IMR-90 (cell line): ENCODE data around the gene OSCP1. TPM values are rescaled to one million over a fixed set of nuclear protein-coding genes. Genes with fewer than 3 reads are reported as not detected.
"Not testable (repeated sequence)": the region's sequence is repeated elsewhere in the genome, so short reads cannot be mapped to it uniquely, and the experiment has no call there.

Experiments used
- ATAC-seq: fragments of 200-7000 bp; cut with Tn5 transposase; 2 replicates; pipeline ENCODE4 v1.9.1; 2020; ENCODE audit warnings: low read depth, mild to moderate bottlenecking, moderate library complexity
- BruUV-seq: library from RNA; stranded (reverse); fragments of 400-500 nt; replicated peaks from 2 replicates; lab custom pipeline; 2021; lab: Mats Ljungman, UMichigan
- CTCF ChIA-PET: fragments of 300-600 bp; formaldehyde crosslinking; extraction: SDS; loops from one replicate; lab custom pipeline; 2021; ENCODE audit warnings: antibody characterized with exemption; lab: Yijun Ruan, JAX
- POLR2A ChIA-PET: fragments of 300-600 bp; sonication (Branson Sonifier 250); formaldehyde crosslinking; loops from one replicate; lab custom pipeline; 2022; ENCODE audit warnings: antibody characterized with exemption; ENCODE audit not compliant: unreplicated experiment; lab: Charles Lee
- DNase-seq: peaks from one replicate; pipeline ENCODE4 v3.0.0; 2013
- H2AFZ ChIP-seq: replicated peaks from 2 replicates; pipeline ENCODE3; 2013; ENCODE audit warnings: low read length, mild to moderate bottlenecking; ENCODE audit not compliant: poor library complexity
- H2AK5ac ChIP-seq: 2 replicates; pipeline ENCODE4 v1.6.1; 2013; ENCODE audit warnings: low read depth, low read length, inconsistent platforms
- H2AK9ac ChIP-seq: replicated peaks from 2 replicates; pipeline ENCODE3; 2013; ENCODE audit warnings: mild to moderate bottlenecking, low read depth, low read length, moderate library complexity; ENCODE audit not compliant: poor library complexity
- H2BK120ac ChIP-seq: 2 replicates; pipeline ENCODE4 v1.6.1; 2013; ENCODE audit warnings: low read depth, low read length, inconsistent platforms
- H2BK15ac ChIP-seq: 3 replicates; pipeline ENCODE4 v1.6.1; 2013; ENCODE audit warnings: low read depth, low read length, inconsistent platforms
- H2BK20ac ChIP-seq: 2 replicates; pipeline ENCODE4 v1.6.1; 2013; ENCODE audit warnings: low read depth, mild to moderate bottlenecking, inconsistent platforms, low read length, moderate library complexity
- H2BK5ac ChIP-seq: 2 replicates; pipeline ENCODE4 v1.6.1; 2013; ENCODE audit warnings: mild to moderate bottlenecking, low read depth, low read length, inconsistent platforms; ENCODE audit not compliant: poor library complexity, severe bottlenecking
- H3K14ac ChIP-seq: replicated peaks from 2 replicates; pipeline ENCODE4 v1.6.1; 2013; ENCODE audit warnings: low read depth, low read length, inconsistent platforms
- H3K18ac ChIP-seq: 2 replicates; pipeline ENCODE4 v1.6.1; 2013; ENCODE audit warnings: low read depth, low read length, control low read depth
- H3K23ac ChIP-seq: 2 replicates; pipeline ENCODE4 v1.6.1; 2013; ENCODE audit warnings: low read depth, low read length, inconsistent platforms
- H3K27ac ChIP-seq: 2 replicates; pipeline ENCODE4 v1.5.1; 2013; ENCODE audit warnings: mild to moderate bottlenecking, control low read depth, low read length; ENCODE audit not compliant: insufficient read depth
- H3K27me3 ChIP-seq: 2 replicates; pipeline ENCODE4 v1.6.1; 2013; ENCODE audit warnings: low read length; ENCODE audit not compliant: control insufficient read depth, insufficient read depth
- H3K36me3 ChIP-seq: 2 replicates; pipeline ENCODE4 v1.6.1; 2013; ENCODE audit warnings: low read length, mixed read lengths; ENCODE audit not compliant: control insufficient read depth, insufficient read depth
- H3K4ac ChIP-seq: 2 replicates; pipeline ENCODE4 v1.6.1; 2013; ENCODE audit warnings: low read depth, low read length, inconsistent platforms
- H3K4me1 ChIP-seq: 2 replicates; pipeline ENCODE4 v1.6.1; 2013; ENCODE audit warnings: low read length, mixed read lengths; ENCODE audit not compliant: control insufficient read depth, insufficient read depth
- H3K4me2 ChIP-seq: 2 replicates; pipeline ENCODE4 v1.6.1; 2013; ENCODE audit warnings: low read depth, mild to moderate bottlenecking, control low read depth, low read length, moderate library complexity
- H3K4me3 ChIP-seq: 2 replicates; pipeline ENCODE4 v1.5.1; 2013; ENCODE audit warnings: low read depth, mild to moderate bottlenecking, control low read depth, low read length, moderate library complexity; ENCODE audit not compliant: insufficient read depth
- H3K56ac ChIP-seq: 2 replicates; pipeline ENCODE4 v1.6.1; 2013; ENCODE audit warnings: low read length, inconsistent platforms; ENCODE audit not compliant: insufficient read depth; ENCODE audit errors: extremely low read depth
- H3K79me1 ChIP-seq, 2 experiments: 2 replicates each; pipeline ENCODE4 v1.6.1; 2013; ENCODE audit warnings: low read length in 2 of 2, inconsistent platforms in 1 of 2, low read depth in 1 of 2
- H3K9ac ChIP-seq: 2 replicates; pipeline ENCODE4 v1.6.1; 2013; ENCODE audit warnings: low read depth, low read length, control low read depth
- H3K9me1 ChIP-seq: 2 replicates; pipeline ENCODE4 v1.6.1; 2013; ENCODE audit warnings: low read length, inconsistent platforms; ENCODE audit not compliant: insufficient read depth
- H3K9me3 ChIP-seq: 2 replicates; pipeline ENCODE4 v1.6.1; 2013; ENCODE audit warnings: low read length; ENCODE audit not compliant: control insufficient read depth, insufficient read depth
- H4K20me1 ChIP-seq: 2 replicates; pipeline ENCODE4 v1.6.1; 2013; ENCODE audit warnings: low read length, inconsistent platforms; ENCODE audit not compliant: insufficient read depth
- H4K5ac ChIP-seq: 2 replicates; pipeline ENCODE4 v1.6.1; 2013; ENCODE audit warnings: mild to moderate bottlenecking, low read depth, low read length, control low read depth
- H4K8ac ChIP-seq, 2 experiments: 2 replicates each; pipeline ENCODE4 v1.6.1; 2013; ENCODE audit warnings: low read depth in 2 of 2, low read length in 2 of 2, control low read depth in 1 of 2, inconsistent platforms in 1 of 2
- H4K91ac ChIP-seq: 2 replicates; pipeline ENCODE4 v1.6.1; 2013; ENCODE audit warnings: low read depth, low read length, inconsistent platforms; ENCODE audit not compliant: insufficient read depth
- CEBPB ChIP-seq: IDR thresholded peaks from 2 replicates; pipeline ENCODE4 v1.6.1; 2012; ENCODE audit warnings: low read depth, low read length, improper control_type of control experiment
- CHD1 ChIP-seq: IDR thresholded peaks from 2 replicates; pipeline ENCODE4 v1.6.1; 2012; ENCODE audit warnings: low read depth, low read length, improper control_type of control experiment
- FOS ChIP-seq: fragments of 150-350 bp; IDR thresholded peaks from 2 replicates; pipeline ENCODE4 v1.6.1; 2016; ENCODE audit warnings: low read depth, low read length
- MAZ ChIP-seq: IDR thresholded peaks from 2 replicates; pipeline ENCODE4 v1.6.1; 2012; ENCODE audit warnings: low read depth, mild to moderate bottlenecking, low read length, improper control_type of control experiment, moderate library complexity, borderline replicate concordance
- WGBS, 2 experiments: methylation state at CpG; one replicate each; pipeline versions ENCODE4 v1.1.5 to v1.1.7; 2013; ENCODE audit warnings: missing lambda C conversion rate in 2 of 2; ENCODE audit not compliant: insufficient read length in 1 of 2; ENCODE audit errors: extremely low coverage in 2 of 2; 5-methylcytosine and 5-hydroxymethylcytosine counted together
- dilution Hi-C: fragments of 300-500 bp; cut with HindIII; formaldehyde crosslinking; loops from one replicate; pipeline ENCODE4 v1.14.3; 2018; ENCODE audit warnings: low sequenced_read_pairs; ENCODE audit not compliant: unreplicated experiment
- in situ Hi-C: fragments of 300-500 bp; cut with MboI; formaldehyde crosslinking; loops from 3 replicates; pipeline ENCODE4 v1.14.3; 2019; ENCODE audit warnings: low sequenced_read_pairs, inconsistent platforms, mixed read lengths
- intact Hi-C: fragments of 100-400 bp; cut with micrococcal nuclease; formaldehyde crosslinking; loops from 2 replicates; pipeline ENCODE4 v1.10.0; 2022
- polyA plus RNA-seq, 3 experiments: library from polyadenylated mRNA; depleted of rRNA; stranded (reverse); fragments of >200 nt; gene quantifications; 2 replicates each; pipeline ENCODE4 v1.2.3, GENCODE V29; 2012; ENCODE audit warnings: low replicate concordance in 1 of 3
- total RNA-seq: library from RNA; depleted of rRNA; stranded (reverse); fragments of >200 nt; gene quantifications from 2 replicates; pipeline ENCODE4 v1.2.3, GENCODE V29; 2012

The OSCP1 gene
- total and polyA plus RNA-seq, 2 of the 4 experiments (the other 2 are of a cell fraction), result 7.8 to 11.8 TPM

DNA sequence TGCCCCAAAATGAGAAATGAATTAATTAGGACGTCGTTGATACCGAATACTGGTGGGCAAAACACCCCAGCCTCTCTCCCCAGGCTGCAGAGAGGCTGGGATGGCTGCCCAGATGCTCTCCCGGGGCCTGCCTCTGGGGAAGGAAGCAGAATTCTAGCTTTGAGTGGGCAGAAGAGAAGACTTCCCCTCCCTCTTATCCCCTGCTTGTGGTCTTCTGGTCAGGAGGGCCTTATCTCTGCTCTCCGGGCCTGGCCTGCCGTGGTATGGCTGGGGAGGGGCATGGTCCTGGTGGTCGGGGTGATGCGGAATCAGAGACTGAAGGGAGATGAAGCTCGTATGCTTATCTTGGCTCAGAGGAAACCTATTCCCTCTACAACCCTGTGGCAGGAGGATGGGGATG is 42.2 kb upstream of the OSCP1 start:
- H4K91ac ChIP-seq, result no peak overlapping the region
- no peak overlapping the region for H3K23ac ChIP-seq
- no peaks in the 10 kb centered on the region for H4K20me1 ChIP-seq
- no peak for ATAC-seq
- H2BK15ac ChIP-seq, result no peak overlapping the region
- BruUV-seq, result no TSS peak
- H3K79me1 ChIP-seq, result no peaks in the 10 kb centered on the region
- DNase-seq, result no peak
- intact Hi-C loops, result no loop called here
- H2BK120ac ChIP-seq, result no peak overlapping the region
- H3K9ac ChIP-seq, result no peak overlapping the region
- no peak overlapping the region for H3K4ac ChIP-seq
- H3K56ac ChIP-seq, result no peak overlapping the region
- TF ChIP-seq CEBPB (no peak), MAZ (no peak), FOS (no peak), CHD1 (no peak)
- H3K18ac ChIP-seq, result no peak overlapping the region
- in situ Hi-C loops, result no loop called here
- H2BK5ac ChIP-seq, result no peak overlapping the region
- no peaks in the 10 kb centered on the region for H3K36me3 ChIP-seq
- H3K4me3 ChIP-seq, result no peak overlapping the region
- peak overlapping the region; percentile 66 for H2AFZ ChIP-seq
- no CpG with 5 or more reads among the region's 9 CpGs for WGBS, 2 experiments
- H3K14ac ChIP-seq, result no peak overlapping the region
- peaks cover 15% of the 10 kb centered on the region for H3K27me3 ChIP-seq
- no peak overlapping the region for H2AK9ac ChIP-seq
- no peak overlapping the region for H2AK5ac ChIP-seq
- H3K27ac ChIP-seq, result no peak overlapping the region
- no peaks in the 10 kb centered on the region for H3K9me3 ChIP-seq
- dilution Hi-C loops, result no loop called here
- H3K4me2 ChIP-seq, result no peak overlapping the region
- H4K8ac ChIP-seq, result no peak overlapping the region
- H3K4me1 ChIP-seq, result no peaks in the 10 kb centered on the region
- ChIA-PET POLR2A (no interaction called here), CTCF (no interaction called here)
- H2BK20ac ChIP-seq, result no peak overlapping the region
- no peaks in the 10 kb centered on the region for H3K9me1 ChIP-seq
- H4K5ac ChIP-seq, result no peak overlapping the region

- H3K79me1 ChIP-seq, H4K91ac ChIP-seq, H4K8ac ChIP-seq, intact Hi-C loops, H2BK120ac ChIP-seq, dilution Hi-C loops, H4K5ac ChIP-seq, H3K36me3 ChIP-seq, H3K9me1 ChIP-seq, H2BK5ac ChIP-seq, H3K4me2 ChIP-seq, POLR2A ChIA-PET, H3K14ac ChIP-seq, H3K23ac ChIP-seq, H2AK9ac ChIP-seq, H3K9ac ChIP-seq, H2BK15ac ChIP-seq, DNase-seq, in situ Hi-C loops, H3K27ac ChIP-seq, H3K4me3 ChIP-seq, H4K20me1 ChIP-seq, H2AFZ ChIP-seq, H3K9me3 ChIP-seq, H3K4ac ChIP-seq, H3K18ac ChIP-seq, H2BK20ac ChIP-seq, ATAC-seq, CTCF ChIA-PET, BruUV-seq, H3K4me1 ChIP-seq, H2AK5ac ChIP-seq, H3K56ac ChIP-seq: not testable (repeated sequence)
- H3K27me3 ChIP-seq, result peaks cover 21% of the 10 kb centered on the region
- no CpG with 5 or more reads among the region's 10 CpGs for WGBS, 2 experiments
Observed at GRCh38 chr1:36489258-36490051, 39.2 kb upstream of the OSCP1 start.
